HUES48 (cell line): ENCODE measurements around the gene PRKAG2.
"Not testable (repeated sequence)": the region's sequence is repeated elsewhere in the genome, so short reads cannot be mapped to it uniquely, and the experiment has no call there.

Experiments used
- H3K27ac ChIP-seq: one replicate; pipeline ENCODE4 v1.7.0; 2013; ENCODE audit warnings: low read depth, low read length, inconsistent platforms
- H3K27me3 ChIP-seq: 2 replicates; pipeline ENCODE4 v1.6.1; 2013; ENCODE audit warnings: mild to moderate bottlenecking, low read length; ENCODE audit not compliant: control insufficient read depth, insufficient read depth
- H3K36me3 ChIP-seq: 2 replicates; pipeline ENCODE4 v1.6.1; 2013; ENCODE audit warnings: low read length; ENCODE audit not compliant: control insufficient read depth, insufficient read depth
- H3K4me1 ChIP-seq: 2 replicates; pipeline ENCODE4 v1.6.1; 2013; ENCODE audit warnings: mild to moderate bottlenecking, low read length; ENCODE audit not compliant: control insufficient read depth, insufficient read depth
- H3K4me3 ChIP-seq: 2 replicates; pipeline ENCODE4 v1.5.1; 2013; ENCODE audit warnings: mild to moderate bottlenecking, low read depth, low read length
- H3K9ac ChIP-seq: 2 replicates; pipeline ENCODE4 v1.6.1; 2013; ENCODE audit warnings: mild to moderate bottlenecking, low read depth, low read length, moderate library complexity
- H3K9me3 ChIP-seq: 2 replicates; pipeline ENCODE4 v1.6.1; 2013; ENCODE audit warnings: low read length; ENCODE audit not compliant: control insufficient read depth, insufficient read depth

PRKAG2 gene

GRCh38 chr7:151917791-151918509 is 41.0 kb upstream of the PRKAG2 start:
- Histone ChIP-seq H3K4me1 (no peaks in the 10 kb centered on the region), H3K4me3 (no peak overlapping the region), H3K9ac (no peak overlapping the region), H3K27ac (peak overlapping the region; percentile 18), H3K27me3 (no peaks in the 10 kb centered on the region), H3K36me3 (no peaks in the 10 kb centered on the region), H3K9me3 (no peaks in the 10 kb centered on the region)

- Histone ChIP-seq H3K27me3 (no peaks in the 10 kb centered on the region), H3K9me3 (no peaks in the 10 kb centered on the region; the same call in 1 of the 2 replicates), H3K36me3 (no peaks in the 10 kb centered on the region), H3K4me3 (no peak overlapping the region), H3K9ac (no peak overlapping the region), H3K27ac (no peak overlapping the region), H3K4me1 (no peaks in the 10 kb centered on the region)
Observed at GRCh38 chr7:151914051-151914450, 37.1 kb upstream of the PRKAG2 start.

- H3K4me1 ChIP-seq, H3K36me3 ChIP-seq, H3K9me3 ChIP-seq, H3K4me3 ChIP-seq, H3K9ac ChIP-seq, H3K27ac ChIP-seq, H3K27me3 ChIP-seq: not testable (repeated sequence)
Observed at GRCh38 chr7:151910655-151911054, 33.7 kb upstream of the PRKAG2 start.

- not testable (repeated sequence) for H3K27me3 ChIP-seq, H3K27ac ChIP-seq
Observed at GRCh38 chr7:151907115-151907514, 30.2 kb upstream of the PRKAG2 start.

GRCh38 chr7:151905766-151906165 is 28.9 kb upstream of the PRKAG2 start:
- Histone ChIP-seq H3K4me3 (no peak overlapping the region), H3K36me3 (no peaks in the 10 kb centered on the region), H3K27me3 (no peaks in the 10 kb centered on the region), H3K9me3 (no peaks in the 10 kb centered on the region), H3K4me1 (no peaks in the 10 kb centered on the region), H3K27ac (no peak overlapping the region), H3K9ac (no peak overlapping the region)

More at GRCh38 chr7:151907115-151907514, 30.2 kb upstream of the PRKAG2 start:
- H3K9me3 ChIP-seq, H3K36me3 ChIP-seq, H3K4me1 ChIP-seq, H3K9ac ChIP-seq, H3K4me3 ChIP-seq: not testable (repeated sequence)

GRCh38 chr7:151905353-151905752 is 28.4 kb upstream of the PRKAG2 start:
- no peaks in the 10 kb centered on the region for H3K9me3 ChIP-seq
- no peak overlapping the region for H3K4me3 ChIP-seq
- H3K9ac ChIP-seq, result no peak overlapping the region
- no peaks in the 10 kb centered on the region for H3K27me3 ChIP-seq
- no peaks in the 10 kb centered on the region for H3K36me3 ChIP-seq
- H3K27ac ChIP-seq, result no peak overlapping the region
- no peaks in the 10 kb centered on the region for H3K4me1 ChIP-seq

GRCh38 chr7:151904270-151904669 is 27.4 kb upstream of the PRKAG2 start:
- H3K36me3 ChIP-seq, result no peaks in the 10 kb centered on the region
- H3K27ac ChIP-seq, result no peak overlapping the region
- no peaks in the 10 kb centered on the region for H3K4me1 ChIP-seq
- H3K9me3 ChIP-seq, result no peaks in the 10 kb centered on the region
- no peak overlapping the region for H3K9ac ChIP-seq
- no peaks in the 10 kb centered on the region for H3K27me3 ChIP-seq
- H3K4me3 ChIP-seq, result no peak overlapping the region

- Histone ChIP-seq H3K27ac (no peak overlapping the region), H3K36me3 (no peaks in the 10 kb centered on the region), H3K9ac (no peak overlapping the region), H3K4me1 (no peaks in the 10 kb centered on the region), H3K9me3 (no peaks in the 10 kb centered on the region), H3K4me3 (no peak overlapping the region), H3K27me3 (no peaks in the 10 kb centered on the region)
Observed at GRCh38 chr7:151903249-151904032, 26.5 kb upstream of the PRKAG2 start.

GRCh38 chr7:151902311-151902710 is 25.4 kb upstream of the PRKAG2 start:
- no peaks in the 10 kb centered on the region for H3K9me3 ChIP-seq
- no peaks in the 10 kb centered on the region for H3K36me3 ChIP-seq
- H3K27me3 ChIP-seq, result no peaks in the 10 kb centered on the region
- no peak overlapping the region for H3K4me3 ChIP-seq
- H3K4me1 ChIP-seq, result peaks cover 4% of the 10 kb centered on the region
- H3K27ac ChIP-seq, result no peak overlapping the region
- H3K9ac ChIP-seq, result no peak overlapping the region

- no peak overlapping the region for H3K9ac ChIP-seq
- H3K27ac ChIP-seq, result no peak overlapping the region
- H3K36me3 ChIP-seq, result no peaks in the 10 kb centered on the region
- H3K27me3 ChIP-seq, result no peaks in the 10 kb centered on the region
- H3K4me1 ChIP-seq, result peaks cover 9% of the 10 kb centered on the region
- no peak overlapping the region for H3K4me3 ChIP-seq
- H3K9me3 ChIP-seq, result no peaks in the 10 kb centered on the region
Observed at GRCh38 chr7:151901828-151902227, 24.9 kb upstream of the PRKAG2 start.

GRCh38 chr7:151900986-151901621 is 24.2 kb upstream of the PRKAG2 start:
- Histone ChIP-seq H3K9ac (no peak overlapping the region), H3K9me3 (no peaks in the 10 kb centered on the region), H3K4me3 (no peak overlapping the region), H3K36me3 (no peaks in the 10 kb centered on the region), H3K27ac (no peak overlapping the region), H3K4me1 (peaks cover 10% of the 10 kb centered on the region), H3K27me3 (no peaks in the 10 kb centered on the region)
